ENCODE measurements around the gene KIF5A. TPM values are rescaled to one million over a fixed set of nuclear protein-coding genes. Genes with fewer than 3 reads are reported as not detected.

The KIF5A gene
- total and polyA plus RNA-seq, 2 of the 13 experiments (the other 11 are each of a cell fraction or from before 2014, with no cell fraction given) = 1.6 to 11.9 TPM

DNA sequence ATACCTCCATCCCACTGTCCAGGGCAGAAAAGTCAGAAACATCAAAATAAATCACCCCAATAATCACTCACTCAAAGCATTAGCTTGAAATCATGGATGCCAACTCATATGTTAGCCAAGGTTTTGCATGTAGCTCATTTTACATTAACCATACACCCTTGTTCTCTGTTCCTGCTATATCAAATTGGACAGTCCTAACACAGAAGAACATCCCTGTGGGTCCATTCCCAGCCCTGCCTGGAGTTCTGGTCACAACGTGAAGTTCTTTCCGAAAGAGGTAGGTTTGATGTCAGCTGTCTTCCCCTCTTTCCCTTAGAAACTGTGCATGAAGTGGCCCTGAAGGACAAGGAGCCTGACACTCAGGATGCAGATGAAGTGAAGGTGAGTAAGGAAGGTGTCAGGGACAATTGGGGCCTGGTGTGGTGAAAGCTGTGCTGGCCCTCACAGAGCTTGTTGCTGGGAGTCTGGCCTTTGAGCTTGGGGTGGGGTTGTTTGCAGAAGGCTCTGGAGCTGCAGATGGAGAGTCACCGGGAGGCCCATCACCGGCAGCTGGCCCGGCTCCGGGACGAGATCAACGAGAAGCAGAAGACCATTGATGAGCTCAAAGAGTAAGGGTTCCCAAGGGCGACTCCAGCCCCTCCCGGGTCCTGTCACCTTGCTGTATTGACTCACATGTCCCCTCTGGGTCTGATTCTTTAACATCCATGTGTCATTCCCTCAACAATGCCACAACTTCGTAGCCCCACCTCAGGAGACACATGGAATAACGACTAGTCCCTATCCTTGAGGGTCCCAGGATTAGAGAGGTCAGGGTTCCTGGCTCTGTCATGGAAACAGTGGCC lies 26.1 kb downstream of the KIF5A start (continued):
- TF ChIP-seq CBX5 (CRISPR knock-in tag; IDR thresholded peaks at IDR 0.05; ENCODE audit: borderline replicate concordance) (0 out of 2 replicates have a peak, but pooled peaks have one; percentile 55), GATA4 (IDR thresholded peaks at IDR 0.05; ENCODE audit: borderline replicate concordance, low read depth) (peak; percentile 44; the same call in 1 of the 2 replicates), HMG20B (CRISPR knock-in tag; conservative IDR thresholded peaks at IDR 0.05) (no peak; the same call in 1 of the 2 replicates), SATB2 (CRISPR knock-in tag; IDR thresholded peaks at IDR 0.05) (0 out of 2 replicates have a peak, but pooled peaks have one; percentile 23), ZNF329 (CRISPR knock-in tag; IDR thresholded peaks at IDR 0.05; ENCODE audit: low read depth) (0 out of 2 replicates have a peak, but pooled peaks have one; percentile 59), KAT2B (IDR thresholded peaks at IDR 0.05; ENCODE audit: borderline replicate concordance, low read depth, low read length) (no peak), ASH2L (IDR thresholded peaks at IDR 0.05; ENCODE audit: insufficient read length, low read depth, low read length) (peak; percentile 15), SRY (CRISPR knock-in tag; IDR thresholded peaks at IDR 0.05) (peak; percentile 83; the same call in 1 of the 2 replicates), ZFP1 (CRISPR knock-in tag; IDR thresholded peaks at IDR 0.05) (peak; percentile 19; the same call in 1 of the 2 replicates), HNRNPLL (IDR thresholded peaks at IDR 0.05; ENCODE audit: low read depth, low read length, poor library complexity, severe bottlenecking) (no peak), SP5 (CRISPR knock-in tag; IDR thresholded peaks at IDR 0.05; ENCODE audit: borderline replicate concordance, low read depth) (peak; percentile 65), IKZF4 (CRISPR knock-in tag; IDR thresholded peaks at IDR 0.05; ENCODE audit: borderline replicate concordance, low read depth, not compliant biosample characterization) (no peak), HNRNPH1 (optimal IDR thresholded peaks at IDR 0.05; ENCODE audit: low read depth, low read length) (no peak), ELF4 (CRISPR knock-in tag; IDR thresholded peaks at IDR 0.05; ENCODE audit: borderline replicate concordance) (no peak)
- TF ChIP-seq, protein P1, sequence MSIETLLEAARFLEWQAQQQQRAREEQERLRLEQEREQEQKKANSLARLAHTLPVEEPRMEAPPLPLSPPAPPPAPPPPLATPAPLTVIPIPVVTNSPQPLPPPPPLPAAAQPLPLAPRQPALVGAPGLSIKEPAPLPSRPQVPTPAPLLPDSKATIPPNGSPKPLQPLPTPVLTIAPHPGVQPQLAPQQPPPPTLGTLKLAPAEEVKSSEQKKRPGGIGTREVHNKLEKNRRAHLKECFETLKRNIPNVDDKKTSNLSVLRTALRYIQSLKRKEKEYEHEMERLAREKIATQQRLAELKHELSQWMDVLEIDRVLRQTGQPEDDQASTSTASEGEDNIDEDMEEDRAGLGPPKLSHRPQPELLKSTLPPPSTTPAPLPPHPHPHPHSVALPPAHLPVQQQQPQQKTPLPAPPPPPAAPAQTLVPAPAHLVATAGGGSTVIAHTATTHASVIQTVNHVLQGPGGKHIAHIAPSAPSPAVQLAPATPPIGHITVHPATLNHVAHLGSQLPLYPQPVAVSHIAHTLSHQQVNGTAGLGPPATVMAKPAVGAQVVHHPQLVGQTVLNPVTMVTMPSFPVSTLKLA (IDR thresholded peaks at IDR 0.05) = no peak
- TF ChIP-seq, protein P2, sequence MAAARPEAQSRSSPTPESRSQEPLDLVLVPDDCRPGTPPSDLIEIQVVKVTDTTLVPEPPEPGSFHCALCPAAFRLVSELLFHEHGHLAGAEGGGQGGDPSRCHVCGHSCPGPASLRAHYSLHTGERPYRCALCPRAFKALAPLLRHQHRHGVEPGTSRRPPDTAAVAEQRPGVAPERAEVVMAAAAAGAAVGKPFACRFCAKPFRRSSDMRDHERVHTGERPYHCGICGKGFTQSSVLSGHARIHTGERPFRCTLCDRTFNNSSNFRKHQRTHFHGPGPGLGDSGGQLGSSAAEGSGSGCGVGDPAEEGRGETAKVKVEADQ (CRISPR knock-in tag; IDR thresholded peaks at IDR 0.05; ENCODE audit: borderline replicate concordance) = 0 out of 2 replicates have a peak, but pooled peaks have one; percentile 44
- TF ChIP-seq, protein P3, sequence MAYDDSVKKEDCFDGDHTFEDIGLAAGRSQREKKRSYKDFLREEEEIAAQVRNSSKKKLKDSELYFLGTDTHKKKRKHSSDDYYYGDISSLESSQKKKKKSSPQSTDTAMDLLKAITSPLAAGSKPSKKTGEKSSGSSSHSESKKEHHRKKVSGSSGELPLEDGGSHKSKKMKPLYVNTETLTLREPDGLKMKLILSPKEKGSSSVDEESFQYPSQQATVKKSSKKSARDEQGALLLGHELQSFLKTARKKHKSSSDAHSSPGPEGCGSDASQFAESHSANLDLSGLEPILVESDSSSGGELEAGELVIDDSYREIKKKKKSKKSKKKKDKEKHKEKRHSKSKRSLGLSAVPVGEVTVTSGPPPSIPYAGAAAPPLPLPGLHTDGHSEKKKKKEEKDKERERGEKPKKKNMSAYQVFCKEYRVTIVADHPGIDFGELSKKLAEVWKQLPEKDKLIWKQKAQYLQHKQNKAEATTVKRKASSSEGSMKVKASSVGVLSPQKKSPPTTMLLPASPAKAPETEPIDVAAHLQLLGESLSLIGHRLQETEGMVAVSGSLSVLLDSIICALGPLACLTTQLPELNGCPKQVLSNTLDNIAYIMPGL (CRISPR knock-in tag; IDR thresholded peaks at IDR 0.05; ENCODE audit: borderline replicate concordance in 1 of 2, low read depth in 1 of 2) = peak; percentile 35 to 48; a peak in 1 of 4 replicates
- TF ChIP-seq, protein P4, sequence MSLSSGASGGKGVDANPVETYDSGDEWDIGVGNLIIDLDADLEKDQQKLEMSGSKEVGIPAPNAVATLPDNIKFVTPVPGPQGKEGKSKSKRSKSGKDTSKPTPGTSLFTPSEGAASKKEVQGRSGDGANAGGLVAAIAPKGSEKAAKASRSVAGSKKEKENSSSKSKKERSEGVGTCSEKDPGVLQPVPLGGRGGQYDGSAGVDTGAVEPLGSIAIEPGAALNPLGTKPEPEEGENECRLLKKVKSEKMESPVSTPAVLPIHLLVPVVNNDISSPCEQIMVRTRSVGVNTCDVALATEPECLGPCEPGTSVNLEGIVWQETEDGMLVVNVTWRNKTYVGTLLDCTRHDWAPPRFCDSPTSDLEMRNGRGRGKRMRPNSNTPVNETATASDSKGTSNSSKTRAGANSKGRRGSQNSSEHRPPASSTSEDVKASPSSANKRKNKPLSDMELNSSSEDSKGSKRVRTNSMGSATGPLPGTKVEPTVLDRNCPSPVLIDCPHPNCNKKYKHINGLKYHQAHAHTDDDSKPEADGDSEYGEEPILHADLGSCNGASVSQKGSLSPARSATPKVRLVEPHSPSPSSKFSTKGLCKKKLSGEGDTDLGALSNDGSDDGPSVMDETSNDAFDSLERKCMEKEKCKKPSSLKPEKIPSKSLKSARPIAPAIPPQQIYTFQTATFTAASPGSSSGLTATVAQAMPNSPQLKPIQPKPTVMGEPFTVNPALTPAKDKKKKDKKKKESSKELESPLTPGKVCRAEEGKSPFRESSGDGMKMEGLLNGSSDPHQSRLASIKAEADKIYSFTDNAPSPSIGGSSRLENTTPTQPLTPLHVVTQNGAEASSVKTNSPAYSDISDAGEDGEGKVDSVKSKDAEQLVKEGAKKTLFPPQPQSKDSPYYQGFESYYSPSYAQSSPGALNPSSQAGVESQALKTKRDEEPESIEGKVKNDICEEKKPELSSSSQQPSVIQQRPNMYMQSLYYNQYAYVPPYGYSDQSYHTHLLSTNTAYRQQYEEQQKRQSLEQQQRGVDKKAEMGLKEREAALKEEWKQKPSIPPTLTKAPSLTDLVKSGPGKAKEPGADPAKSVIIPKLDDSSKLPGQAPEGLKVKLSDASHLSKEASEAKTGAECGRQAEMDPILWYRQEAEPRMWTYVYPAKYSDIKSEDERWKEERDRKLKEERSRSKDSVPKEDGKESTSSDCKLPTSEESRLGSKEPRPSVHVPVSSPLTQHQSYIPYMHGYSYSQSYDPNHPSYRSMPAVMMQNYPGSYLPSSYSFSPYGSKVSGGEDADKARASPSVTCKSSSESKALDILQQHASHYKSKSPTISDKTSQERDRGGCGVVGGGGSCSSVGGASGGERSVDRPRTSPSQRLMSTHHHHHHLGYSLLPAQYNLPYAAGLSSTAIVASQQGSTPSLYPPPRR (CRISPR knock-in tag; IDR thresholded peaks at IDR 0.05; ENCODE audit: borderline replicate concordance) = peak; percentile 16; the same call in 1 of the 2 replicates
